ENCODE data around the gene PROC.

DNA sequence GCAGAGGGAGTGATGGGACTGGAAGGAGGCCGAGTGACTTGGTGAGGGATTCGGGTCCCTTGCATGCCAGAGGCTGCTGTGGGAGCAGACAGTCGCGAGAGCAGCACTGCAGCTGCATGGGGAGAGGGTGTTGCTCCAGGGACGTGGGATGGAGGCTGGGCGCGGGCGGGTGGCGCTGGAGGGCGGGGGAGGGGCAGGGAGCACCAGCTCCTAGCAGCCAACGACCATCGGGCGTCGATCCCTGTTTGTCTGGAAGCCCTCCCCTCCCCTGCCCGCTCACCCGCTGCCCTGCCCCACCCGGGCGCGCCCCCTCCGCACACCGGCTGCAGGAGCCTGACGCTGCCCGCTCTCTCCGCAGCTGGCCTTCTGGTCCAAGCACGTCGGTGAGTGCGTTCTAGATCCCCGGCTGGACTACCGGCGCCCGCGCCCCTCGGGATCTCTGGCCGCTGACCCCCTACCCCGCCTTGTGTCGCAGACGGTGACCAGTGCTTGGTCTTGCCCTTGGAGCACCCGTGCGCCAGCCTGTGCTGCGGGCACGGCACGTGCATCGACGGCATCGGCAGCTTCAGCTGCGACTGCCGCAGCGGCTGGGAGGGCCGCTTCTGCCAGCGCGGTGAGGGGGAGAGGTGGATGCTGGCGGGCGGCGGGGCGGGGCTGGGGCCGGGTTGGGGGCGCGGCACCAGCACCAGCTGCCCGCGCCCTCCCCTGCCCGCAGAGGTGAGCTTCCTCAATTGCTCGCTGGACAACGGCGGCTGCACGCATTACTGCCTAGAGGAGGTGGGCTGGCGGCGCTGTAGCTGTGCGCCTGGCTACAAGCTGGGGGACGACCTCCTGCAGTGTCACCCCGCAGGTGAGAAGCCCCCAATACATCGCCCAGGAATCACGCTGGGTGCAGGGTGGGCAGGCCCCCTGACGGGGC lies 4.6 kb downstream of the PROC start:
- TF ChIP-seq POLR2AphosphoS5 (IDR thresholded peaks at IDR 0.05; ENCODE audit: borderline replicate concordance, low read depth, low read length) (no peak), EZH2 (IDR thresholded peaks at IDR 0.05) (no peak), FOXP2 (optimal IDR thresholded peaks at IDR 0.05; ENCODE audit: control extremely low read depth, extremely low read length, insufficient read depth) (no peak)
